PC-3 (cell line): ENCODE data around the gene SETD1A. TPM values are rescaled to one million over a fixed set of nuclear protein-coding genes. Genes with fewer than 3 reads are reported as not detected.

Experiments used
- ATAC-seq: fragments of 200-7000 bp; cut with Tn5 transposase; 2 replicates; pipeline ENCODE4 v1.9.1; 2020; ENCODE audit warnings: mild to moderate bottlenecking, moderate library complexity
- BruUV-seq: library from RNA; stranded (reverse); fragments of 400-500 nt; replicated peaks from 2 replicates; lab custom pipeline; 2021; lab: Mats Ljungman, UMichigan
- CTCF ChIA-PET: fragments of 300-600 bp; sonication (Branson Sonifier 250); formaldehyde crosslinking; loops from one replicate; lab custom pipeline; 2022; ENCODE audit warnings: antibody characterized with exemption; lab: Charles Lee
- POLR2A ChIA-PET: fragments of 300-600 bp; sonication (Branson Sonifier 250); formaldehyde crosslinking; loops from one replicate; lab custom pipeline; 2022; ENCODE audit warnings: antibody characterized with exemption; ENCODE audit not compliant: unreplicated experiment; lab: Charles Lee
- DNase-seq: peaks from one replicate; pipeline ENCODE4 v3.0.0-alpha.2; 2015
- H2AFZ ChIP-seq: fragments of 300-600 bp; sonication (generic); 2 replicates; pipeline ENCODE4 v1.6.0; 2016; ENCODE audit warnings: antibody characterized with exemption, low read length
- H3F3A ChIP-seq: fragments of 300-600 bp; sonication (generic); one replicate; pipeline ENCODE4 v1.6.0; 2017; ENCODE audit warnings: antibody characterized with exemption, low read length, control low read depth, mild to moderate bottlenecking; ENCODE audit not compliant: unreplicated experiment
- H3K27ac ChIP-seq: fragments of 300-600 bp; sonication (generic); 2 replicates; pipeline ENCODE4 v1.5.1; 2016; ENCODE audit warnings: mild to moderate bottlenecking, low read length
- H3K27me3 ChIP-seq: fragments of 300-600 bp; sonication (generic); 2 replicates; pipeline ENCODE4 v1.6.1; 2016; ENCODE audit warnings: low read length, mixed read lengths
- H3K36me3 ChIP-seq: fragments of 300-600 bp; sonication (generic); 2 replicates; pipeline ENCODE4 v1.6.1; 2016; ENCODE audit warnings: low read depth, mixed run types, low read length, mixed read lengths
- H3K4me1 ChIP-seq: fragments of 300-600 bp; sonication (generic); 2 replicates; pipeline ENCODE4 v1.5.1; 2016; ENCODE audit warnings: low read length; ENCODE audit not compliant: insufficient read depth
- H3K4me2 ChIP-seq: fragments of 300-600 bp; sonication (generic); 2 replicates; pipeline ENCODE4 v1.6.0; 2016; ENCODE audit warnings: low read length
- H3K4me3 ChIP-seq: fragments of 300-600 bp; sonication (generic); 2 replicates; pipeline ENCODE4 v1.5.1; 2016; ENCODE audit warnings: mild to moderate bottlenecking, low read length, mixed read lengths
- H3K79me2 ChIP-seq: fragments of 300-600 bp; sonication (generic); 2 replicates; pipeline ENCODE4 v1.6.1; 2017; ENCODE audit warnings: low read length, mixed read lengths
- H3K9ac ChIP-seq: fragments of 300-600 bp; sonication (generic); 2 replicates; pipeline ENCODE4 v1.6.0; 2016; ENCODE audit warnings: mild to moderate bottlenecking, low read length
- H3K9me2 ChIP-seq: fragments of 300-600 bp; sonication (generic); replicated peaks from 2 replicates; pipeline ENCODE4 v1.6.1; 2016; ENCODE audit warnings: mixed run types, low read length, mixed read lengths
- H3K9me3 ChIP-seq: fragments of 300-600 bp; sonication (generic); 2 replicates; pipeline ENCODE4 v1.6.1; 2016; ENCODE audit warnings: low read length, mixed read lengths
- H4K20me1 ChIP-seq: fragments of 300-600 bp; sonication (generic); 2 replicates; pipeline ENCODE4 v1.6.1; 2016; ENCODE audit warnings: low read length, mixed read lengths
- CTCF ChIP-seq: fragments of 300-600 bp; sonication (generic); conservative IDR thresholded peaks from 2 replicates; pipeline ENCODE4 v1.5.1; 2017; ENCODE audit warnings: antibody characterized with exemption, low read depth, mild to moderate bottlenecking, low read length
- EZH2 ChIP-seq: fragments of 300-600 bp; sonication (generic); IDR thresholded peaks from one replicate; pipeline ENCODE4 v1.6.1; 2017; ENCODE audit warnings: antibody characterized with exemption, mild to moderate bottlenecking, low read length; ENCODE audit not compliant: unreplicated experiment
- EZH2phosphoT487 ChIP-seq: fragments of 300-600 bp; sonication (generic); IDR thresholded peaks from 2 replicates; pipeline ENCODE4 v1.6.1; 2018; ENCODE audit warnings: mild to moderate bottlenecking, antibody characterized with exemption, low read length, borderline replicate concordance
- intact Hi-C: fragments of 100-400 bp; cut with micrococcal nuclease; formaldehyde crosslinking; loops from 2 replicates; pipeline ENCODE4 v1.9.0; 2023
- total RNA-seq: library from RNA; depleted of rRNA; stranded (reverse); fragments of >200 nt; gene quantifications from 2 replicates; pipeline ENCODE4 v1.2.3, GENCODE V29; 2014

Gene SETD1A
- total RNA-seq, 1 experiment from 2014 or later, result 7.9 TPM

DNA sequence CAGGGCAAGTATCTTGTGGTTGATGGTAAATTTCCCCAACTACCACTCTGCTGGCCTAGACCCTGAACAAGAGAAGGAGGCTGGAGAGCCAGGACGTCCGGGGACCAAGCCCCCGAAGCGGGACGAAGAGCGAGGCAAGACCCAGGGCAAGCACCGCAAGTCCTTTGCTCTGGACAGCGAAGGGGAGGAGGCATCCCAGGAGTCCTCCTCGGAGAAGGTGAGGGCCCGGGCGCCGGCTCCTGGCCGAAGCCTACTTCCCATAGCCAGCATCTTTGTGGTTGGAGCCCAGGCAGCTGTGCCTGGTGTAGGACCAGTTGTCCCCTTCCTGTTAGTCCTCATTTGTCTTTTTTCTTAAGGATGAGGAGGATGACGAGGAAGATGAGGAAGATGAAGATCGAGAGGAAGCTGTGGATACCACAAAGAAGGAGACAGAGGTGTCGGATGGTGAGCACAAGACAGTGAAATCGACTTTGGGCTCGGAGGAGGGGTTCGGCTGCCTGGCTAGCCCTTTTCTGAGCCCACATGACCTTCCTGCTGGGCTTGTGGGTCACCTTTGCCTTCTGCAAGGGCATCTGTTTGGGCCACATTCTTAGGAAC, 11.8 kb downstream of the SETD1A start:
- CTCF ChIA-PET, result no interaction called here
- H3K9ac ChIP-seq, result no peak overlapping the region

DNA sequence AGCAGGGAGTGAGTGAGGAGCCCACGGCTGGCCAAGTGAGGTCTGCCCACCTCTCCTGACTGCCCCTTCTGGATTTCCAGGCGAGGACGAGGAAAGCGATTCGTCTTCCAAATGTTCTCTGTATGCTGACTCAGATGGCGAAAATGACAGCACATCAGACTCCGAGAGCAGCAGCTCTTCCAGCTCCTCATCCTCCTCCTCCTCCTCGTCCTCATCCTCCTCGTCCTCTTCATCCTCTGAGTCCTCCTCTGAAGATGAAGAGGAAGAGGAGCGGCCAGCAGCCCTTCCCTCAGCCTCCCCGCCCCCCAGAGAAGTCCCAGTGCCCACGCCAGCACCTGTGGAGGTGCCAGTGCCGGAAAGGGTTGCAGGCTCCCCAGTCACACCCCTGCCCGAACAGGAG, 13.7 kb downstream of the SETD1A start:
- intact Hi-C loops, result no loop called here
- no TSS peak for BruUV-seq
- DNase-seq (no peak), ATAC-seq (no peak)
- Histone ChIP-seq H3K27me3 (no peaks in the 10 kb centered on the region), H3K79me2 (no peaks in the 10 kb centered on the region), H2AFZ (no peak overlapping the region), H4K20me1 (no peaks in the 10 kb centered on the region), H3K4me3 (no peak overlapping the region), H3K4me1 (no peaks in the 10 kb centered on the region), H3K27ac (no peak overlapping the region), H3K9me2 (no peaks in the 10 kb centered on the region), H3K4me2 (no peak overlapping the region), H3K36me3 (peaks cover 4% of the 10 kb centered on the region; the same call in 1 of the 2 replicates), H3F3A (no peaks in the 10 kb centered on the region), H3K9me3 (no peaks in the 10 kb centered on the region), H3K9ac (no peak overlapping the region)
- TF ChIP-seq EZH2, result no peak
- TF ChIP-seq EZH2phosphoT487, result no peak
- no peak for TF ChIP-seq CTCF
- ChIA-PET POLR2A (no interaction called here), CTCF (no interaction called here)

More for the DNA sequence above, 11.8 kb downstream of the SETD1A start:
- H3K79me2 ChIP-seq, result no peaks in the 10 kb centered on the region
- H4K20me1 ChIP-seq, result no peaks in the 10 kb centered on the region
- POLR2A ChIA-PET, result no interaction called here
- DNase-seq (no peak), ATAC-seq (no peak)
- H3K9me3 ChIP-seq, result no peaks in the 10 kb centered on the region
- H3K36me3 ChIP-seq, result peaks cover 4% of the 10 kb centered on the region; the same call in 1 of the 2 replicates
- no peak overlapping the region for H3K27ac ChIP-seq
- BruUV-seq, result no TSS peak
- no peaks in the 10 kb centered on the region for H3F3A ChIP-seq
- H2AFZ ChIP-seq, result no peak overlapping the region
- H3K4me1 ChIP-seq, result no peaks in the 10 kb centered on the region
- TF ChIP-seq EZH2phosphoT487, result no peak
- TF ChIP-seq EZH2, result no peak
- no peak for TF ChIP-seq CTCF
- H3K4me3 ChIP-seq, result no peak overlapping the region
- intact Hi-C loops, result no loop called here
- no peak overlapping the region for H3K4me2 ChIP-seq
- no peaks in the 10 kb centered on the region for H3K27me3 ChIP-seq
- H3K9me2 ChIP-seq, result no peaks in the 10 kb centered on the region

DNA sequence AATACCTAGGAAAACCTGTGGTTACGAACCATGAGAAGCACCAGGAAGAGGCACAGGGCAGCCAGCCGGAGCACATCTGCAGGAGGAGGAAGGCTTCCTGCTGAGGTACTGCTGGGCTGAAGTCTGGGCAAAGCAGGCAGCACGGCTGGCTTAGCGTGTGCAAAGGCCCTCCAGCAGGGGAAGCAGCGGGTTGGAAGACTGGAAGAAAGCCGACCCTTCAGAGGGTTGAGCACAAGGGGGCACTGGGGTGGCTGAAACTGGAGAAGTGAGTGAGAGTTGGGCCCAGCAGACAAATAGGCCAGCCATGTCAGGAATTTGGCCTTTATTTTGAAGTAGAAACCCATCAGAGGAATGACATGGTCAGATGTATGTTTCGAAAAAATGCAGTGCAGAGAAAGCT, 15.3 kb downstream of the SETD1A start:
- no TSS peak for BruUV-seq
- no peaks in the 10 kb centered on the region for H3F3A ChIP-seq
- no peaks in the 10 kb centered on the region for H3K27me3 ChIP-seq
- TF ChIP-seq EZH2phosphoT487 (no peak), EZH2 (no peak), CTCF (no peak)
- ChIA-PET CTCF (no interaction called here), POLR2A (no interaction called here)
- H2AFZ ChIP-seq, result no peak overlapping the region
- intact Hi-C loops, result no loop called here
- H4K20me1 ChIP-seq, result no peaks in the 10 kb centered on the region
- DNase-seq (no peak), ATAC-seq (no peak)
- H3K4me1 ChIP-seq, result no peaks in the 10 kb centered on the region
- H3K4me3 ChIP-seq, result no peak overlapping the region
- no peak overlapping the region for H3K27ac ChIP-seq
- no peaks in the 10 kb centered on the region for H3K9me2 ChIP-seq
- H3K4me2 ChIP-seq, result no peak overlapping the region
- peaks cover 4% of the 10 kb centered on the region; the same call in 1 of the 2 replicates for H3K36me3 ChIP-seq
- no peaks in the 10 kb centered on the region for H3K79me2 ChIP-seq
- H3K9ac ChIP-seq, result no peak overlapping the region
- H3K9me3 ChIP-seq, result no peaks in the 10 kb centered on the region
